Activated T-helper 1 cell treated with Interleukin-2 at 50 U/mL for 16 hours (primary cell): Measurements from ENCODE around the gene SCAF8.
"Not testable (repeated sequence)": the region's sequence is repeated elsewhere in the genome, so short reads cannot be mapped to it uniquely, and the experiment has no call there.

ENCODE experiments used
- DNase-seq: peaks from one replicate; pipeline ENCODE4 v3.0.0-alpha.2; 2020; ENCODE audit warnings: low read depth

Gene SCAF8

GRCh38 chr6:154785075-154785474 lies 51.9 kb downstream of the SCAF8 start:
- no peak for DNase-seq

GRCh38 chr6:154786144-154786868 lies 53.1 kb downstream of the SCAF8 start:
- DNase-seq = no peak

GRCh38 chr6:154791556-154792317 lies 58.5 kb downstream of the SCAF8 start:
- DNase-seq = no peak

GRCh38 chr6:154792325-154792724 lies 59.1 kb downstream of the SCAF8 start:
- no peak for DNase-seq

- no peak for DNase-seq
These were observed 59.5 kb downstream of the SCAF8 start for GRCh38 chr6:154792761-154793160.

GRCh38 chr6:154796484-154796883 lies 63.3 kb downstream of the SCAF8 start:
- DNase-seq = no peak

- DNase-seq = no peak
These were observed 64.6 kb downstream of the SCAF8 start for GRCh38 chr6:154797857-154798256.

- no peak for DNase-seq
These were observed 67.1 kb downstream of the SCAF8 start for GRCh38 chr6:154800338-154800737.

GRCh38 chr6:154805288-154805911 lies 72.2 kb downstream of the SCAF8 start:
- DNase-seq = no peak

GRCh38 chr6:154806804-154807203 lies 73.6 kb downstream of the SCAF8 start:
- no peak for DNase-seq

- not testable (repeated sequence) for DNase-seq
These were observed 78.4 kb downstream of the SCAF8 start for GRCh38 chr6:154811663-154812062.

- DNase-seq = no peak
These were observed 80.8 kb downstream of the SCAF8 start for GRCh38 chr6:154814063-154814462.

- DNase-seq = no peak
These were observed 83.0 kb downstream of the SCAF8 start for GRCh38 chr6:154815938-154816820.

- no peak for DNase-seq
These were observed 87.9 kb downstream of the SCAF8 start for GRCh38 chr6:154821099-154821498.

GRCh38 chr6:154821638-154822037 lies 88.4 kb downstream of the SCAF8 start:
- no peak for DNase-seq

GRCh38 chr6:154822947-154823558 lies 89.8 kb downstream of the SCAF8 start:
- no peak for DNase-seq

GRCh38 chr6:154824076-154824475 lies 90.9 kb downstream of the SCAF8 start:
- no peak for DNase-seq

GRCh38 chr6:154829970-154830369 lies 96.8 kb downstream of the SCAF8 start:
- DNase-seq = no peak

GRCh38 chr6:154830771-154831170 lies 97.6 kb downstream of the SCAF8 start:
- DNase-seq = no peak

- DNase-seq = no peak
These were observed 102.1 kb downstream of the SCAF8 start for GRCh38 chr6:154835307-154835706.

- DNase-seq = no peak
These were observed 106.3 kb downstream of the SCAF8 start for GRCh38 chr6:154839546-154839945.

- DNase-seq = no peak
These were observed 107.1 kb downstream of the SCAF8 start for GRCh38 chr6:154840363-154840762.
